ENCODE results near the gene GRIA3.

GRCh38 chrX:123322536-123322935, 138.5 kb downstream of the GRIA3 start:
- no peak for TF ChIP-seq GATA2 (IDR thresholded peaks at IDR 0.05; ENCODE audit: low read depth, low read length)
- no peak for TF ChIP-seq GATA3 (IDR thresholded peaks at IDR 0.05; ENCODE audit: low read depth, low read length)

Data from SH-SY5Y (cell line).